GM19324 (cell line): Measurements from ENCODE around the gene UBASH3A.

ENCODE experiments used
- ATAC-seq: cut with Tn5 transposase; IDR thresholded peaks from one replicate; pipeline ENCODE4 v1.9.1; 2021; ENCODE audit warnings: mild to moderate bottlenecking, moderate library complexity; ENCODE audit not compliant: unreplicated experiment, low FRiP score

UBASH3A gene

DNA sequence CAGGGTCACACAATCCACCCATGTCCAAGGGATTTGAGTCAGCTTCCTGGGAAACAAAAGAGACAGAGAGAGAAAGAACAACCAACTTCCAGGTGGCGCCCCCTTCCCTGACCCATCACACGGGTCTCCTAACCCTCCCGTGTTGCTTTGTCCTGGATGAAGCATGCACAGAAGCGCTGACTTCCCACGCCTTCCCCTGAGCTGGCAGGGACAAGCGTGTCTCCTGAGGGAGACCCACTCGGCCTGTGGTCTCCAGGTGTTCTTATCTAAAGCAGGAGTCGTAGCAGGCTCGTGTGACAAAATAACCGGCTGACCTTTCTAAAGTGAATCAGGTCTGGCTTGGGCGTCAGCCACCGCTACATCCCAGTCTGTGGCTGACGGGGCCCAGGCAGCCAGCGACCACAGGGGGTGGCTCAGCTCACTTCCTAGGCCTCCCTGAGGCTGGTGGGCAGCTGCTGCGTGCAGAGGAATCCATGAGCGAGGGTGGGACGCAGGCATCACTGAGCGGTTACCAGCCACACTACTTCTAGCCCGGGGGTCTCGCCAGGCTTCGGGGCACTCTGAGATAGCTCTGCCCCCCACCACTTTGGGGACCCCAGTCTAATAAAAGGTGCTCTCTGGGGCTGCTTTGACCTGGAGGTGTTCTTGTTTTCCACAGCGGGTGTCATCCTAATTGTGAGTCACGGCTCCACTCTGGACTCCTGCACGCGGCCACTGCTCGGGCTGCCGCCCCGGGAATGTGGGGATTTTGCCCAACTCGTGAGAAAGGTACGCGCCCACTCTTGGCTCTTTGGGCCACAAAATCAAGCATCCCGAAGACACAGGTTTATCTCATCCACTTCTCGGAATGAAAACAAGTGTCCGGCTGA lies 40.4 kb downstream of the UBASH3A start:
- no peak for ATAC-seq

DNA sequence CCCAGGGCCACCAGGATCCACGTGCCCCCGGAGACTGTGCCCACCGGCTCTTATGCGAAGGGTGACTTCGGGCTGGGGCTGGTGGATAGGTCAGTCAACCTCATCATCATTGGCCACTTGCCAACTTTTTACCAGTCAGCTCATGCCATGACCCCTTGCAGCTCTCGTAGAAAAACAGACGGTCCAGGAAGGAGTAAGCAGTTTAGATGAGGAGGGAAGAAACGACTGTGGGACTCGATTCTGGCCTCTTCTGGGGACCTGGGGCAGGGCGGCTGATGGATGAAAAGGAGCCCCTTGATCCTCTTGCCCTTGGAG lies 41.0 kb downstream of the UBASH3A start:
- ATAC-seq: no peak

DNA sequence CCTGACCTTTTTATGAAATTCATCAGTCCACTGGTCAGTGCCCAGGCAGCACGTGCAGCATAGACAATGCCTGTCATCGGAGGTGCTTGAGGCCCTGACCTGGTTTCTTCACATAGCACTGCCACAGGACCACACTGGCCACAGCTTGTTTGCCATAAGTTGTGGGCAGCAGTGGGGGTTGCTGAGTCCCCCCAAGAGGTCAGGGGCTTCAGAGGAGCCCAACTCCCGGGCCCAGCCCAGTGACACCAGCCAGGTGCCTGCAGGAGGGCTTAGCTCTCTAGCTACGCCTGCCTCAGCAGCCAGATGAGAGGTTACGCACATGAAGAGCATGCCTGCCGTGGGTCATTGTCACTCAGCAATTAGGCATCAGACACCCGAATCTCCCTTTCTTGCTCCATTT lies 41.6 kb downstream of the UBASH3A start:
- no peak for ATAC-seq

DNA sequence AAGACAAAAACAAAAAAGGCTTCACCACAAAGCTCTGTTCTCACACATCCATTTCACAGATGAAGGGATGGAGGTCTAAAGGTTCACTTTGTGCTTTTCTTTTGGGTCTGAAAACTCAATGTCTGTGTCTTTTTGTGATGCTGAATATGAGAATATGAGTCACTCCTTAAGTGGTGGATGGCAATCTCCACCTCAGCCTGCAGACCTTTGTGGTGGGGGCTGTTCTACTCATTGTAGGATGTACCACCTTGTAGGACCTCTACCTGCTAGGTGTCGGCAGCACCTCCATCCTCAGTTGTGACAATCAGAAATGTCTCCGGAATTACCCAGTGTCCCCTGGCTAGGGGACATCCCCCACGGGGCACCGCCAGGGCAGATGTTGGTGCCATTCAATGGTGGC lies 42.8 kb downstream of the UBASH3A start:
- ATAC-seq: no peak

DNA sequence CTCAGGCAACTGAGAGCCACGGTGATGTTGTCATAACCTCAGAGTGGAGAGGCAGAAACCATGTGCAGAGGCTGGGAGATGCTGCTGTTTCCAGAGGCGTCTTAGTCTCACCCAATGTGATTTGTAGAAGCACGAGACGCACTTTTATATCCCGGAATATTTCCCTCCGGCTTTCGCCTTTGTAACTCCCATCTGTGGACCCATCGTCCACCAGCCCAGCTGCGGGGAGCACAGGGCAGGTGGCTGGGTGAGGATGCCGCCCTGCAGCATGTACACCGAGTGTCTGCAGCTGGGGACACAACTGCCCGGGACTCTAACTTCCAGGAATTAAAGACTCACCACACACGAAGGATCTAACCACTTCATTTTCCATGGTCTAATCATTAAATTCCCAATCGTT lies 43.5 kb downstream of the UBASH3A start:
- no peak for ATAC-seq

DNA sequence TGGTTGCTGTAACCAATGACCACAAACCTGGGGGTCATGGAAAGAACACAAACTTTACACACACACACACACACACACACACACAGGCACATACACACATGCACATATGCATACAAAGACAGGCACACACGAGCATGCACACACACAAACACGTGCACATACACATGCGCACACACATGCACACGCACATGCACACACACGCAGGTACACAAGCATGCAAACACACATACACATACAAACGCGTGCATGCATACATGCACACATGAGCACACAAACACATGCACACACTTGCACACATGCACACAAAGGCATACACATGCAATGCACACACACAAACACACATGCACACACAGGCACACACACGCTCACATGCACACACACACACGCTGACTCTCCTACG lies 44.0 kb downstream of the UBASH3A start:
- ATAC-seq: no peak

DNA sequence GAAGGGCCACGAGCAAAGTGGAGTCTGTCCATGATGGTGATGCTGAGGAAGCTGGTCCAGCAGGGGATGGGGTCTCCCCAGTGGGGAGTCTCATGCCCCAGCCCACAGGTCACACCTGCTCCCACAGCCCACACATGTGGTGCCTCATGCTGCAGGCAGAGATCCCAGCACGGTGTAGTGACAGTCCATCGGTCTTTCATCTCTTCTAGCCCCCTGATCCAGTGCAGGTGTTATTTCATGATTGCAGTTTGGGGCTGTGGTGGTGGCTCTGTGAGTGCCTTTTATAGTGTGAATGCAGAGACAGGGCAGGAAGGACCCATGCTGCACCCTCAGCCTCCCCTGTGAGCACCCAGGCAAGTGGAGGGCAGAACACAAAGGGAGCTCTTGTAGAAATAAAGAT lies 45.0 kb downstream of the UBASH3A start:
- no peak for ATAC-seq

DNA sequence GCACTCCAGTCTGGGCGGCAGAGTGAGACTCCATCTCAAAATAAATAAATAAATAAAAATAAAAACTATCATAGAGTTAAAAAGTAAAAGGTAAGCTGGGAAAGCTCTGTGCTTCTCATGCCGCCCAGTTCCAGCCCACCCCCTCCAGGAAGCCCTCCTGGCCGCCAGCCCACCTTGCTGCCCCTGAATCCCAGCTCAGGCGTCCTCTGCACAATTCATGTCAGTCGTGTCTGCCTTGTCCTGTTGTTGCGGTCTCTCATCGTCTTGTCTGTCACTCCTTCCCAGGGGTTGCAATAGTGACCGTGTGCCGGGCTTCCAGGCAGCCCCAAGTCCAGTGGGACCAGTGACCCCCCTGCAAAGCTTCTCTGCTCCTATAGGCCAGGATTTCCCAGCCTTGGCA lies 48.2 kb downstream of the UBASH3A start:
- no peak for ATAC-seq

DNA sequence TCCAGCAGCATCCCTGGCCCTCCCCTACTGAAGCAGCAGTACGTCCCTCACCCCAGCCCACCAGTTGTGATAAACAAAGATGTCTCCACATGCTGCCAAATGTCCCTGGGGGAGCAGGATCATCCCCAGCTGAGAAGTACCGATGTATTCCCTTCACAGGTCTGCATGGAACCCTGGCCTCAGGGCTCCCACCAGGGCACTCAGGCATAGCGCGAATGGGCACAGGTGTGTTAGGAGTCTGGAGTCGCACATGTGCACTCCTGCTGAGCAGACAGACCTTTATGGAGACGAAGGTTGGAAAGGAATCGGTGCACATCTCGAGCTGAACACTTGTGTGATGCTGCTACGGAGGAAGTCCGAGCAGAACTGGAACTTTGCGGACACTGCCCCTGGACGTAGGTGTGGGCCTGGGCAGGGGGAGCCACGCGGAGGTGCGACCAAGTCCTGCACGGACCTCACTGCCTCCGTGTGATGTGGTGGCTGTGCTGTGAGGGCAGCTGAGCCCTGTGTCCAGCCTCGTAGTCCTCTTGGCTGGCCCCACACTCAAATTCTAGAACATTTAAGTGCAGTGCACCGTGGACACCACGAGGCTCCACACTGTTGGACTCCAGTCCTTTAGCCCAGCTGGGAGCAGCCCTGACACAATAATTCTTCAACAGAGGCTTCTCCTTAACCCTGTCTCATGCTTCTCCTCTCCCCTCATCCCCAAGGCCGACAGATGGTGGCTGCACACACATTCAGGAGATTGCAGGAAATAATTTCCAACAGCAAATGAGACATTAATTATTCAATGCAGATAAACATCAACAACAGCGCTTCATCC lies 48.9 kb downstream of the UBASH3A start:
- no peak for ATAC-seq

DNA sequence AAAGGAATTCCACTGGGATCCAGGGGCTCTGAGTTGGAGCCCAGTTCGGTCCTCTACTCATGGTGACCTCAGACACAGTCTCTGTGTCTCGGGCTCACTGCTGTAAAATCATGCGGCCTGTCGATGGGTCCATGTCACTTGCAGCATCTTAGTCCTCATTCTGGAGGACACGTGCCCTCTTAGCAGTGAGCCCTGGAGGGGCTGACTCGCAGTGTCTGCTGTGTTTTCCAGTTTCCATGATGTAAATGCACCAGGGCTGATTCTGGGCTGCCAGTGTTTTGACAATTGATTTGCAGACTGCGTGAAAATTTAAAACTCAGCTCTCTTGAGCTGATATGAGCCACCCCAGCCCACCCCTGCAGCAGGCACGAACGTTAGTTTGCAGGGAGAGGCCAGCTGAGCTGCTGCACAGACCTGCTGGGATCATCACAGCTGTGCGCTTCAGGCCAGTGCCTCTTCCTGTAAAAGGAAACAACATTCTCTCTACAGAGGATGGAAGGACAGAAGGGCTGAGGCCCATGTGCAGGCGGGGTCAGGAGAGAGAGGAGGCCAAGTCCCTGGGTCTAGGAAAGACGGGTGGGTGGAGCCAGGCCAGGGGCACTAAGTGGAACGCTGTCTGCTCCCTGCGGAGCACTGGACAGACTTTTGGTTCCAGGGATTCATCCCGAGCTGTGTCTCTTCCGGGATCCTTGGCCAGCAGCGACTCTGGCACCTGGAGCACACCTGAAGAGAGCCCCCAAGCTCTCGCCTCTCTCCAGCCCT lies 49.7 kb downstream of the UBASH3A start:
- no peak for ATAC-seq

DNA sequence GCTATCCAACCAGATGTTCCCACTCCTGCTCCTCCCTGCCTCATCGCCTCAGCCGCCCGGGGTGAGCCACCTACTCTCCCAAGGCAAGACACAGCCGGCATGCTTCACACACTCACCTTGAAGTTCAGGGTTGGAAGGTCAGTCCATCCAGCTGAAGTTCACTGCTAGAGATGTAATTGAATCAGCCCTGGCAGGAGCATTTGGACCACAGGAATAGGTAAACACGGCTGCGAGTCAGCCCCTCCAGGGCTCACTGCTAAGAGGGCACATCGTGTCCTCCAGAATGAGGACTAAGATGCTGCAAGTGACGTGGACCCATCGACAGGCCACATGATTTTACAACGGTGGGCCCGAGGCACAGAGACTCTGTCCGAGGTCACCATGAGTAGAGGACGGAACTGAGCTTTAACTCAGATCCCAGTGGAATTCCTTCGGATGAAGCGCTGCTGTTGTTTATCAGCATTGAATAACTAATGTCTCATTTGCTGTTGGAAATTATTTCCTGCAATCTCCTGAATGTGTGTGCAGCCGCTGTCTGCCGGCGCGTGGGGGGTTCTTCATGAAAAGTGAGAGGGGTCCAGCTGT lies 50.4 kb downstream of the UBASH3A start:
- ATAC-seq: no peak

DNA sequence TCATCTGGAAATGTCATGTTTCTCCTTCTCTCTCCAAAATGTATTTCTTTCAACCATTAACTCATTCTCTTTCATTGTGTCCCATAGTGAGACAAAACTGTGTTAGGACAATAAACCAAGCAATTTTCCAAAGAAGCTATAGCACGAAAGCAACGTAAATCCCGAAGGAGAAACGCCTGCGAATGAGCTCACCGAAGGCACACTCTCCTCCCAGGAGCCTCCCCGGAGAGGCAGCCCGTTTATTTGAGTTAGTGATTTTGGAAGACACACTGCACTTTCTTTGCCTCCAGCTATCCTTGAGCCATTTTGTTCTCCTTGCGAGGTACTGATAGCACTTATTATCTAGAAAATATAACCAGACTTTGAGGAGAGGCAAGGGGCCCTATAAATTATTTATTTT lies 51.1 kb downstream of the UBASH3A start:
- no peak for ATAC-seq

DNA sequence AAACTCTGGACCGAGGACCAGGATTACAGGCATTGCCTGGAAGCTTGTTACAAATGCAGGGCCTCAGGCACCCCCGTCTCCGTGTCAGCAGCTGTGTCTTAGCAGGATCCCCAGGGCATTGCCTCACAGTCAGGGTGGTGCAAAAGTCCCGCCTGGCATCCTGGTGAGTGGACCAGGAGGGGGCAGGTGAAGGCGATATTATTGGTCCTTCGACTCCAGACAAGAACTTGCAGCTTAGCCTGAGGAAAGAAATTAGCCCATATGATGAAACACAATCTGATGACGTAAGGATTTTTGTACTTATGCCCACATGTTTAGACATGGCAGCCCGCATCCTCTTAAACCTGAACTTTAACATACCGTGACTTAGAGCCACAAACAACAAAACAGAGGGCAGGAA lies 51.5 kb downstream of the UBASH3A start:
- no peak for ATAC-seq

DNA sequence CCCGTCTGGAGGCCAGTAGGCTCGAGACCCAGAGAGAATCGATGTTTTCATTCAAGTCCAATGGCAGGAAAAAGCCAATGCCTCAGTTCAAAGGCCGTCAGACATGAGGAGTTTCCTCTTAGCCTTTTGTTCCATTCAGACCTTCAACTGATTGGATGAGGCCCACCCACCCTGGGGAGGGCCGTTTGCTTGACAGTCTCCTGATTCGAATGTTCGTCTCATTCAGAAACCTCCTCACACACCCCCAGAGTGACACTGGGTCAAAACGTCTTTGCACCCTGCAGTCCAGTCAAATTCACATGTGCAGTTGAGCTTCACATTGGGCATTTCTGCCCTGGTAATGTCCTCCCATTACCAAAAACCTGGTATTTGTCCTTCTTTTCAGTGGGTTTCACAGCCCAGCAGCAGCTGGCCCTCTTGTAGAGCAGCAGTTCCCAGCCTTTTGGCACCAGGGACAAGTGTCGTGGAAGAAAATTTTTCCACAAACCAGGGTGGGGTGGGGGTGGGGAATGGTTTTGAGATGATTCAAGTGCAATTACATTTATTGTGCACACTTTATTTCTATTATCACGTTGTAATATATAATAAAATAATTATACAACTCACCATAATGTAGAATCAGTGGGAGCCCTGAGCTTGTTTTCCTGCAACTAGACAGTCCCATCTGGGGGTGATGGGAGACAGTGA lies 52.2 kb downstream of the UBASH3A start:
- ATAC-seq: no peak

DNA sequence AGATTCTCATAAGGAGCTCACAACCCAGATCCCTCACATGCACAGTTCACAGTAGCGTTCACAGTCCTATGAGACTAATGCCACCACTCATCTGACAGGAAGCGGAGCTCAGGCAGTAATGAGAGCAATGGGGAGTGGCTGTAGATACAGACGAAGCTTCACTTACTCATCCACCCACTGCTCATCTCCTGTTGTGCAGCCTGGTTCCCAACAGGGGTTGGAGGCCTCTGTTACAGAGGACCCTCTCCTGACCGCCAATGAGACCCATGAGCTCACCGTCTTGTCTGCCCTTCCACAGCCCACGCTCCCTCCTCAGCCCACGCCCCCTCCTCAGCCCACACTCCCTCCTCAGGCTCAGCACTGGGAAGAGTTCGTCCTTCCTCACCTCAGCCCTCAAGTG lies 52.8 kb downstream of the UBASH3A start:
- no peak for ATAC-seq

DNA sequence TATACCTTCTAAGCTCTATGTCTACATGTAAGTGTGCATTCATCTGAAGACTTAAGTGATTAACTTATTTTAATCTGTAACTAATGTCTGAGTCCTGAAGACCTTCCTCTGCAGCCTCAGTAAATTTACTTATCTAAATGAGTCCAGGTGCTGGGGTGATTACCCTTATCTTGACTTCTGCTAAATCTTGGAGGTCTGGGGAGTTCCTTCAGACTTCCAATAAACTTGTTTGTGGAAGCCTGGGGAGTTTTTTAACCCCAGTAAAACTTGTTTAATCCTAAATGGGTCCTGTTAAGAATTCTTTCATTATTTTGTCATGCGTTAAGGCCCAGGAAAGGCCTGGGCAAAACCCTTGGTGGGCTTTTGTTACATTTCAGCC lies 55.4 kb downstream of the UBASH3A start:
- ATAC-seq: no peak

DNA sequence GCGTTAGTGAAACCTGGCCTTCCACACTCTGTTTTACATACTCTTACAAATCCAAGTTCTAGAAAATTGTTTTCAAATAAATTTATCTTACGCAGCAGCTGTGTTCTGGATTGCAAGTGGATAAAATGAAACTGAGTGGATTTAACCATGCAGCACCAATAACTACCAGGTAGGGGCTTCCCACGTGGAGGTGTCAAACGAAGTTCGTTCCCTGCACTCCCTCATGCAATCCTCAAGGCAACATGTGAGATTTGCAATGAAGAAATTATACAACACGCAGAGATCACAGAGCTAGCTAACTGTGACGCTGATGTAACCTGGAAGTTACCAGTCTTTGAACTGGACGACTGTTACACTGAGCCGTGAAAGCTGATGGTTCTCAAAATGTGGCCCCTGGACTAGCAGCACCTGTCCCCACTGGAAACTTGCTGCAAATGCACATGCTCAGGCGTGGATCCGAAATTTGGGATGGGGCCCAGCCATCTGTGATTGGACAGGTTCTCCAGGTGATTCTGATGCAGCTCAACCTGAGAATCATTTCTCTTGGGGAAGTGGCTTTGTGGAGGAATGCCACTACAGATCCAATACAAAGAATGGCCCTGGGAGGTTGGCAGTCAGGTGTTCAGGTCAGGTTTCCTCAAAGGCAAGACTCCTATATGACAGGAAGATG lies 56.0 kb downstream of the UBASH3A start:
- no peak for ATAC-seq

DNA sequence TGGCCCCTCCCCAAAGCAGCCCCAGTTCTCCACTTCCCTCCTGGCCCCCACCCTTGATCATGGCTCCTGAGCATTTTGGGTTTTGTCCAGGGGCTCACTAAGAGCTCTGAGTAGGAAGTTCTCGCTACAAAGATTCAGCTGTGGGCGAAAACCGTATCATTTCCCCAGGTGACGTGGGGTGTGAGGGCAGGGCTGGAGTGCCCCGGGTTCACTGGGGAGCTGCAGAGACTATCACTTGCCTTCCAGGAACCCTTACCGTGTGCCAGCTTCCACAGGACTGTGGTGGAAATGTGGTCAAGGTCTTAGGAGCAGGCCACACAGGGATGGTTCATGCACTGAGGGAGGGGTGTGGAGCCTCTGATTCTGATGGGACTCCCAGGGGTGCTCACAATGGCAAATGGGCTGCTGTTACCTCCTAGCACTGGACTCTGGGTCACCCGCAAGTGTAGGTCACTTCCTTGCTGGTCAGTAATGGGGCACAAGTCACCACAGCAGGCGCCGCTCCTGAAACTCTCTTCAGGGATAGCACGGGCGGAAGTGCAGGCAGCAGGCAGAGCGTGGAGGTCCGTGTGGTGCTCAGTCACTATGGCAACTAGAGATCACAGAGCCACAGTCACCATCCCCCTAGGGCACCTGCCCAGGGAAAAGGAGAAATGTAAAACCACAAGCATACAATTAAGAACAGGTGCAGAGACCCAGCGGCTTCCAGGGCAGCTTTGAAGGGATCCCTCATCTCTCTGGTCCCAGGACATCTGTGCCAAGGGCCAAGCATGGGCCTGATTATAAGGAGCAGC lies 56.9 kb downstream of the UBASH3A start:
- peak; percentile 50 for ATAC-seq

DNA sequence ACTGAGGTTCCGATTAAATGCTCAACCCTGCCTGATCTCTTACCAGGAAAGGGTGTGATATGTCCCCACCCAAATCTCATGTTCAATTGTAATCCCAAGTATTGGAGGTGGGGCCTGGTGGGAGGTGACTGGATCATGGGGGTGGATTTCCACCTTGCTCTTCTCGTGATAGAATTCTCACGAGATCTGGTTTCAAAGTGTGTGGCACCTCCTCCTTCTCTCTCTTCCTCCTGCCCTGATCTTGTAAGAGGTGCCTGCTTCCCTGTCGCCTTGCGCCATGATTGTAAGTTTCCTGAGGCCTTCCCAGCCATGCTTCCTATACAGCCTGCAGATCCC lies 57.5 kb downstream of the UBASH3A start:
- no peak for ATAC-seq
